Mononuclear cell (primary cell): ENCODE measurements around the gene PRRG3. TPM values are rescaled to one million over a fixed set of nuclear protein-coding genes. Genes with fewer than 3 reads are reported as not detected.

Experiments used
- H3K27me3 ChIP-seq: 2 replicates; pipeline ENCODE4 v1.6.0; 2011; ENCODE audit warnings: low read length, control low read depth; ENCODE audit not compliant: insufficient read depth
- H3K4me1 ChIP-seq: 2 replicates; pipeline ENCODE4 v1.5.1; 2011; ENCODE audit warnings: mild to moderate bottlenecking, low read length, control low read depth; ENCODE audit not compliant: insufficient read depth
- H3K4me3 ChIP-seq: 2 replicates; pipeline ENCODE4 v1.5.1; 2011; ENCODE audit warnings: mild to moderate bottlenecking, low read length, moderate library complexity
- H3K9me3 ChIP-seq: 2 replicates; pipeline ENCODE4 v1.5.1; 2011; ENCODE audit warnings: low read depth, mild to moderate bottlenecking, control low read depth, low read length
- total RNA-seq: library from RNA; depleted of rRNA; stranded (reverse); fragments of >200 nt; gene quantifications from one replicate; pipeline ENCODE4 v1.2.3, GENCODE V29; 2012

The PRRG3 gene
- total RNA-seq, 1 donor: not detected

DNA sequence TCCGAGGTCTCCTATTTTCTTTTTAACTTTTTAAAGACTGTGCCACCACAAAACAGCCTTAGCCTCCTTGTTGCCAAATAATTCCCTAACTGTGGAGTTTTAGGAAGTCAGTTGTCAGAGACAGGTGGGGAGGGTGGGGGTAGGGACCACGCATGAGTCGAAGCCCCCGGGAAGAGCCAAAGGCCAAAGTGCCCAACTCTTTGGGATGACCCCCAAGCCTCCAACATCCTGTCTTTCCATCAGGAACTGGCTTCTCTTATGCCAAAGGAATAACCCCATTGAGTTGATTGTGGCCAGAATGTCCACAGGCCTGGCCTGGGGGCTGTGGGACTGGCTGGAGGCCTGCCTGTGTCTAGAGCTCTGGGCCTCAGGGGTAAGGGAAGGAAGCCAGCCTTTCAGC, 5.8 kb downstream of the PRRG3 start:
- Histone ChIP-seq H3K9me3 (no peaks in the 10 kb centered on the region), H3K4me3 (no peak overlapping the region), H3K4me1 (no peaks in the 10 kb centered on the region), H3K27me3 (no peaks in the 10 kb centered on the region)

- no peaks in the 10 kb centered on the region for H3K4me1 ChIP-seq
- H3K9me3 ChIP-seq: no peaks in the 10 kb centered on the region
- H3K4me3 ChIP-seq: no peak overlapping the region
- H3K27me3 ChIP-seq: no peaks in the 10 kb centered on the region
Measured at GRCh38 chrX:151701531-151701930, 6.3 kb downstream of the PRRG3 start.

DNA sequence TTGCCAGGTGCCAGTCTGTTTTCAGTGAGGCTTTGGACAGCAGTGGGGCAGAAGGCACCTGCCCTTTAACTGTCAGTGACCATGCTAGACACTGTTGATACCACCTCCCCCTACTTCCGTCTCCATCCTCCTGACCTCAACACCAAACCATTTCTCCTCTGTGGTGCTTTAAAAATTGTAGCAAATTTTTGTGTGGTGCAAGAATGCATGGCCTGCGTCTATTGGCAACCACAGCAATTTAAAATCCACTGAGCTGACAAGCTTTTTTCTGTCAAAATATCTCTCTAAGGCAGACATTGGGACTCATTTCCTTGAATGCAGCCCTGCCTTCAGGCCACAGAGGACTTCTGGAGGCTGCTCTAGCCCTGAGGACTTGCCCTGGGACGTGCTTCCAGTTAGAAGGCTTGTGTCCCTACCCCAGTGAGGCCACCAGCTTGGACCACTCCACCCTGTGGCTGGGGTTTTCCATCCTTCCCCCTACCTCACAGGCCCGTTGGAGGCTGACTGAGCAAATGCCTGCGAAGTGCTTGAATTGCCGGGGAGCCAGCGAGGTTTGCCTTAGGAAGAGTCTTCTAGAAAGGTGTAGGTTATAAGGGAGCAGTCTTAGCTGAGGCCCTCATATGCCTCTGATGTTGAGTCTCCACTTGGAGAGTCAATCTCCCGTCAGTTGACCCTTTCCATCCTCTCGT, 6.9 kb downstream of the PRRG3 start:
- H3K27me3 ChIP-seq: no peaks in the 10 kb centered on the region
- no peaks in the 10 kb centered on the region for H3K9me3 ChIP-seq
- H3K4me1 ChIP-seq: no peaks in the 10 kb centered on the region
- H3K4me3 ChIP-seq: no peak overlapping the region

GRCh38 chrX:151702741-151703340, 7.6 kb downstream of the PRRG3 start:
- Histone ChIP-seq H3K9me3 (no peaks in the 10 kb centered on the region), H3K4me3 (no peak overlapping the region), H3K4me1 (no peaks in the 10 kb centered on the region)

GRCh38 chrX:151703487-151703886, 8.2 kb downstream of the PRRG3 start:
- H3K4me3 ChIP-seq: no peak overlapping the region
- no peaks in the 10 kb centered on the region for H3K4me1 ChIP-seq
- no peaks in the 10 kb centered on the region for H3K9me3 ChIP-seq
- no peaks in the 10 kb centered on the region for H3K27me3 ChIP-seq

More at GRCh38 chrX:151702741-151703340, 7.6 kb downstream of the PRRG3 start:
- no peaks in the 10 kb centered on the region for H3K27me3 ChIP-seq

DNA sequence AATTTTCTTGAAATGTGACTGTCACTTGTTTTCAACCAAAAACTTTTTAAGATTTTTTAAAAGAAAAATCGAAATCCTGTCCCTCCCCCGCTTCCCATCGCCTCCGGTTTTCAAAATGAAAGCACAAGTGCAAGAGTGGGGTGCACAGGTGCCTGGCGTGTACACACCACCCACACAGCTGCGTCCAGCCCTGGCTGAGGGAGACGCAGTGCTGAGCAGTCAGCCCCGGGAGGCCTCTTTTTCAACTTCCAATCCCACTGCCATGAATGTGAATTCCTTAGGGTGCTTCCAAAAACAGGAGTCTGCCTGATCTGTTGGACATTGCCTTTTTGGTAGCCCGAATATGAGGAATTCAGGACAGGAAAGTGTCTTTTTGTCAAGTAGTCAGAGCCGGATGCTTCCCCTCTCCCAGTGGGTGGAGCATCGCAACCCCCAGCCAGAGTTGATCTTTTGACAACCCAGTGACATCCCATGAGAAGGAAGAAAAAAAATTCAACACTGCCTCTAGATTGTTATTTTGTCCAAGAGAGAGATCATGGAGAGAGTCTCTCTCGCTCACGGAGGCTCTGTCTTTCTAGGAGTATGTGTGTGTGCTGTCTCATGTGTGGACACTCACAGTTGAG, 8.9 kb downstream of the PRRG3 start:
- H3K4me3 ChIP-seq: no peak overlapping the region
- H3K4me1 ChIP-seq: no peaks in the 10 kb centered on the region
- H3K9me3 ChIP-seq: no peaks in the 10 kb centered on the region
- no peaks in the 10 kb centered on the region for H3K27me3 ChIP-seq

GRCh38 chrX:151708821-151709220, 13.6 kb downstream of the PRRG3 start:
- Histone ChIP-seq H3K27me3 (no peaks in the 10 kb centered on the region), H3K9me3 (no peaks in the 10 kb centered on the region), H3K4me1 (no peaks in the 10 kb centered on the region), H3K4me3 (no peak overlapping the region)

DNA sequence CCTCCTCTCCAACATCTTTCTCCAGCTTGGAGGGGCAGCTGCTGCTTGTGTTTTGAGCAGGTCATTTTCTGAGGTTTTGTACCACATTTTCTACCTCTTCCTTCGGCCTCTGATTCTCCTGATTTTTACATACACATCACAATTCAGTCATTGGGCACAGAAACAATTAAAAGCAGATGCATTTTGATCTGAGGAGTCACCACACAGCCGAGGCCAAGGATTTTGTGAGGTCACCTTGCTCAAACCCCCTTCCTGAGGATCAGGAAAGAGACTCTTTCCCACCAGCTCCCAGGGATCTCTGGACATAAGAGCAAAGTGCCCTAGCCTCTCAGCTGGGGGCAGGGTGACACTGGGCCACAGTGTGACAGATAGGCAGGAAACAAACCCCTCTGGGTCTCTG, 15.2 kb downstream of the PRRG3 start:
- no peaks in the 10 kb centered on the region for H3K27me3 ChIP-seq
- H3K4me1 ChIP-seq: no peaks in the 10 kb centered on the region
- H3K9me3 ChIP-seq: no peaks in the 10 kb centered on the region
- H3K4me3 ChIP-seq: no peak overlapping the region

DNA sequence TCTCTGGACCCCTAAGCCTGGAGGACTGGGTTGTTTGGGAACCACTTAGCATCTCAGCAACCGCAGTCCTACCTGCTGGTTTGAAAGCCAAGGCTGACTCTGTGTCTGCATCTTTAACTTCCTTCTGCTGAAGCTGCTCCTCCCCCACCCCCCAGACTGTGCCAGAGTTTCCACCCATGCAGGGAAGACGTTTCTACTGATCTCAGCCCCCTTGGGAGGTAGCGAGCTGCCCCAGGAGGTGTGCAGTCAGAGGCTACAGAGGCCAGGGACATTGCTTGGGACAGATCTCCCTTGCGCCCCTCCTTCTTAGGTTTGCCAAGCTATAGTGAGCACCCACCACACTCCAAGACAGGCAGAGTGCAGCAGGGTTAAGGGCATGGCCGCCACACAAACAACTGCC, 15.9 kb downstream of the PRRG3 start:
- H3K4me1 ChIP-seq: no peaks in the 10 kb centered on the region
- H3K9me3 ChIP-seq: no peaks in the 10 kb centered on the region
- H3K27me3 ChIP-seq: no peaks in the 10 kb centered on the region
- no peak overlapping the region for H3K4me3 ChIP-seq

DNA sequence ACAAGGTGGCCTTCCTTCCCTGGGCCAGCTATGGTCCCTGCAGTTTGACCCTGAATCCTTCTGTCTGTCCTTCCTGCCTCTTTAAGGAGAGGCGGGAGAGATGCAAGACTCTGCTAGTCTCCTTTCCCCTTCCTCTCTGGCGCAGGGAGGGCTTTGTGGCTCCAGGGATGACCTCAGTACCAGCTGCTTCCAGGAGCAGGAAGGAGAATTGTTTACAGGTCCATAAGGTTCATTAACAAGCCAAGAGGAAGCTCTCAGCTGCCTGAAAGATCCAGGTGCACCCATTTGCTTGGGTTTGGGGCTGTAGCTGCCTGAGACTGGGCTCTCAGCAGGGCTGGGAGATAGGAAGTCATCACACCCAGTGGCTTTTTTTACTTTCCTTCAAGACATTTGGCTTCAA, 16.5 kb downstream of the PRRG3 start:
- Histone ChIP-seq H3K4me3 (no peak overlapping the region), H3K4me1 (no peaks in the 10 kb centered on the region), H3K9me3 (no peaks in the 10 kb centered on the region), H3K27me3 (no peaks in the 10 kb centered on the region)

DNA sequence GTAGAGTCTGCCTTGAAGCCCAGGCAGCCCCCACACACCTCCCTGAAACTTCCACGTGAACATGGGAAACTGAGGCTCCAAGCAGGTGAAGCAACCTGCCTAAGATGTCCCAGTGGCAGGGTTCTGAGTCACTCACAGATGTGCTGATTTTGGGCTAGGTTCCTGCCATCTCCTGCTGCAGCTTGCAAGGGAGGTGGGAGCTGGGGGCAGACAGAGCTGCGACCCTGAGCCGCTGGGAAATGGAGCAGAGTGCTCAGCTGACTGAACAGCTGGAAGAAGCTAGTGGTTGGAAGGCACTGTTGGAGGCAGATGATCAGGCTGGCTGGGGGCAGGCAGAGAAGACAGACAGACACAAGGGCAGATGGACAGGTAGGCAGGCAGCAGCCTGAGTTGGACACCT, 17.0 kb downstream of the PRRG3 start:
- H3K4me3 ChIP-seq: no peak overlapping the region
- H3K9me3 ChIP-seq: no peaks in the 10 kb centered on the region
- H3K4me1 ChIP-seq: no peaks in the 10 kb centered on the region
- no peaks in the 10 kb centered on the region for H3K27me3 ChIP-seq

GRCh38 chrX:151713849-151714248, 18.6 kb downstream of the PRRG3 start:
- Histone ChIP-seq H3K4me1 (no peaks in the 10 kb centered on the region), H3K4me3 (no peak overlapping the region), H3K27me3 (no peaks in the 10 kb centered on the region), H3K9me3 (no peaks in the 10 kb centered on the region)

GRCh38 chrX:151714362-151714761, 19.1 kb downstream of the PRRG3 start:
- H3K4me1 ChIP-seq: no peaks in the 10 kb centered on the region
- no peaks in the 10 kb centered on the region for H3K27me3 ChIP-seq
- no peaks in the 10 kb centered on the region for H3K9me3 ChIP-seq
- no peak overlapping the region for H3K4me3 ChIP-seq

DNA sequence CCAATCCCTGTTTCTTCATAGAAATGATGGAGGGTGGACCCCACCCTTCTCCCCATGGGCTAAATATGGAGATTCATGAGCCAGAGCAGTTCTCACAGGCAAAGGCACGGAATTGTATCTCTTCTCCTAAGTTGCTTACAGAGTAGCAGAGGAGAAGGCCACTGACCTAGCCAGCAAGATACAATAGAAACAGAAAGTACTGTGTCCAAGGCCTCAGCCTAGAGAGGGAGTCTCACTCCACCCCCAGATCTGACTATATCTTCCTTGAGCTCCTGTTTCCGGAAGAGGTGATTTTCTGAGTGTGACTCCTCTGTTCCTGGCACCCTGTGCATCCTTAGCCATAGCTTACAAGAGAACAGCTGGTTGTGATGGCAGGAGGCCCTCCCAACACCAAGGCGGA, 20.5 kb downstream of the PRRG3 start, which contains the start of gene FATE1:
TSS of gene FATE1 (plus strand) at position 284 of the 400 bp plus-strand sequence. CDS start at position 369, 85 bp downstream.
- H3K4me3 ChIP-seq: no peak within 1 kb of the TSS
- H3K9me3 ChIP-seq: no peaks in the 10 kb centered on the region
- H3K27me3 ChIP-seq: no peaks in the 10 kb centered on the region
- H3K4me1 ChIP-seq: no peaks in the 10 kb centered on the region

DNA sequence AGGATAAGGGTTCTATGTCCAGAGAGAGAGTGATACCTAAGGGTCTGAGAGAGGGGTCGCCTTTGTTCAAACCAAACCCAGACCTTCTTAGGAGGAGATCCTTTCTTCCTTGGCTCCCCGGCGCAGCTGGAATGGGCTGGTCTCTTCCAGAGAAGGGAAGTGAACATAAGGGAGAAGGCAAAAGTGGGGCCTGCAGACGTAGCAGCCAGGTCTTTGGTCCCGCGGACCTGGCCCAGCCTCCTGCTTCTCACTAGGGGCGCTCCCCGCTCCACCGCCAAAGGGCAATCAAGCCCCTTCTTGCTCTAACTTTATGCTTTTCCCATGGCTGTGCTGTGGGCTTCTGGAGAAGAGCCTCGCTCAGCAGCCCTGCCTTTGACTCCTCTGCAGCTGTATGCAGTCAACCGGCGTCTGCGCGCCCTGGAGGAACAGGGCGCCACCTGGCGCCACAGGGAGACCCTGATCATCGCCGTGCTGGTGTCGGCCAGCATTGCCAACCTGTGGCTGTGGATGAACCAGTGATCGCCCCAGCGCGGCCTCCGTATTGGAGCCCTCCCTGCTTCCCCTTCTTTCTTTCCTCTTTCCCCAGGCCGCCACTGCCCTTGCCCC, 27.1 kb downstream of the PRRG3 start:
- no peak overlapping the region for H3K4me3 ChIP-seq
- H3K4me1 ChIP-seq: no peaks in the 10 kb centered on the region
- no peaks in the 10 kb centered on the region for H3K9me3 ChIP-seq
- no peaks in the 10 kb centered on the region for H3K27me3 ChIP-seq
